ENCODE measurements around the gene CCDC149. TPM values are rescaled to one million over a fixed set of nuclear protein-coding genes. Genes with fewer than 3 reads are reported as not detected.

The CCDC149 gene
- total RNA-seq, 2 donors from 2014 or later, result 4.9 to 5.5 TPM

DNA sequence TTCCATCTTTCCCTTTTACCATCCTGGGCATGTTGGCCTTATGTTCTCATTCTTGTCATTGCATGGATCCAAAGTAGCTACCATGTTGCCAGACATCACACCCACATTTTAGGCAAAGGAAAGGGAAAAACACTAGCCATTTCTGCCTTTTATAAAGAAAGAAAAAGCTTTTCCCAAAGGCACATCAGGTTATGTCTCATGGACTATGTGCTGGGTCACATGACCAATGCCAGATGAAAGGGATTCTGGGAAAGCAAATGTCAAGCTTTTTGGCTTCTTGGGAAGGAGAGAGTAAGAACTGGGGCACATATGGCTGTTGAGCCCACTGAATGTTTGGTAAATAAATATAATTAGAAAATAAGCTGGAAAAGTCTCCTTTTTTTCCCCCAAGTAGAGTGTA, 121.8 kb downstream of the CCDC149 start:
- Mint-ChIP-seq H3K9me3 (peaks cover 5% of the 10 kb centered on the region), H3K36me3 (ENCODE audit: low read depth) (no peaks in the 10 kb centered on the region), H3K27ac (no peak overlapping the region), H3K4me1 (peaks cover 35% of the 10 kb centered on the region), H3K27me3 (ENCODE audit: insufficient read depth) (peaks cover 25% of the 10 kb centered on the region), H3K4me3 (no peak overlapping the region)
- Histone ChIP-seq H3K27ac (ENCODE audit: low read depth, low read length) (no peak overlapping the region), H3K4me1 (ENCODE audit: control insufficient read depth, insufficient read depth, low read length) (peaks cover 16% of the 10 kb centered on the region), H3K36me3 (ENCODE audit: control insufficient read depth, insufficient read depth, low read length) (no peaks in the 10 kb centered on the region), H3K9ac (ENCODE audit: extremely low read depth, low read length, poor library complexity, severe bottlenecking) (no peak overlapping the region), H3K4me3 (ENCODE audit: low read length) (no peak overlapping the region), H3K9me3 (ENCODE audit: control insufficient read depth, low read length) (peaks cover 4% of the 10 kb centered on the region), H3K27me3 (ENCODE audit: control insufficient read depth, insufficient read depth, low read length, poor library complexity, severe bottlenecking) (no peaks in the 10 kb centered on the region)
- TF ChIP-seq, protein P1, sequence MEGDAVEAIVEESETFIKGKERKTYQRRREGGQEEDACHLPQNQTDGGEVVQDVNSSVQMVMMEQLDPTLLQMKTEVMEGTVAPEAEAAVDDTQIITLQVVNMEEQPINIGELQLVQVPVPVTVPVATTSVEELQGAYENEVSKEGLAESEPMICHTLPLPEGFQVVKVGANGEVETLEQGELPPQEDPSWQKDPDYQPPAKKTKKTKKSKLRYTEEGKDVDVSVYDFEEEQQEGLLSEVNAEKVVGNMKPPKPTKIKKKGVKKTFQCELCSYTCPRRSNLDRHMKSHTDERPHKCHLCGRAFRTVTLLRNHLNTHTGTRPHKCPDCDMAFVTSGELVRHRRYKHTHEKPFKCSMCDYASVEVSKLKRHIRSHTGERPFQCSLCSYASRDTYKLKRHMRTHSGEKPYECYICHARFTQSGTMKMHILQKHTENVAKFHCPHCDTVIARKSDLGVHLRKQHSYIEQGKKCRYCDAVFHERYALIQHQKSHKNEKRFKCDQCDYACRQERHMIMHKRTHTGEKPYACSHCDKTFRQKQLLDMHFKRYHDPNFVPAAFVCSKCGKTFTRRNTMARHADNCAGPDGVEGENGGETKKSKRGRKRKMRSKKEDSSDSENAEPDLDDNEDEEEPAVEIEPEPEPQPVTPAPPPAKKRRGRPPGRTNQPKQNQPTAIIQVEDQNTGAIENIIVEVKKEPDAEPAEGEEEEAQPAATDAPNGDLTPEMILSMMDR (conservative IDR thresholded peaks at IDR 0.05), result no peak
- no peak for DNase-seq

DNA sequence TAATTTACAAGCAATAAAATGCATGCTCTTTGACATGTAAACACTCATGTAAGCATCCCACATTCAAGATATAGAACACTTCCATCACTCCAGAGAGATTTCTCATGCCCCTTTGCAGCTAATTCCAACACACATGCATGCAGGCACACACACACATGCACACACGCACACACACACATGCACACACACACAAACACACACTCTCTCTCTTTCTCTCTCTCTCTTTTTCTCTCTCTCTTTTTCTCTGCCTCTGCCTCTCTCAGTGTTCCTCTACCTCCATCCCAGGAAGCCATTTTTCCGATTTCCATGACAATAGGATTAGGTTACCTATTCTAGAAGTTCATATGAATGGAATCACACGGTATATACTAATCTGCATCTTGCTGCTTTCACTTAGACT, 129.3 kb downstream of the CCDC149 start:
- WGBS, 2 experiments (ENCODE audit: insufficient coverage in 1 of 2, insufficient read length in 1 of 2), result 57 to 78% methylated on average over 2 to 3 of the region's 3 CpGs
- no peak for DNase-seq
- H3K4me1 Mint-ChIP-seq, result peaks cover 4% of the 10 kb centered on the region

DNA sequence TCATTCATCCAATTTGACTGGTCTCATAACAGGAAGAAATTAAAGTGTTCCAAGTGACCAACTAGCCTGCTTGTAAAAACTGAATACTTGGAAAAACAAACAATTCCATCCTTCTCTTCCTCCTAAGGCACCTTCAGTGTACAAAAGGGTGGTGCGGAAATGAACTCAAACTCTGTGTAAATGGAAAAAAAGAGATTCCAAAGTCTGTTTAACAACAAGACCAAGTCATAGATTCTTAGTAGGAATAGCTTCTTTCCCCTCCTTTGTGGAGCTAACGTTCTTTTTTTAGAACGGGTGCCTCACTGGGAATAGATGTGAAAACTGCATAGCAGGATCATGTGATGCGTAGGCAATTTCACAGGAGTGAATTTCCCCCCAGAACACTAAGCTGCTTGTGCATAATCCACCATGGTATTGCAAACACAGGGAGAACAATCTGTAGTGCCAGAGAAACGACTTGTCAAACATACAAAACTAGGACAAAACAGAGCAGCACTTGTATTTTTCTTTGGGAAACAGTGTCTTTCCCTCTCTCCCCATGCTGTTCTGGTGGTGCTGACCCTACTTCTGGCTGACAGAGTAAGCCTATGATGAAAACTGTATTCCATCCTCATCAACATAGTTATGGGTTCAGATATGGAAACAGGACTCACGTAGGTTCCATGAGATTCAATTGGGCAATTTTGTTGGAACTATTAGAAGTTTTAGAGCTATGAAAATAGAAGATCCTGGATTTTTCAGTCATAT, 130.7 kb downstream of the CCDC149 start:
- Histone ChIP-seq H3K9ac (ENCODE audit: extremely low read depth, low read length, poor library complexity, severe bottlenecking) (no peak overlapping the region), H3K4me3 (ENCODE audit: low read length) (no peak overlapping the region), H3K27me3 (ENCODE audit: control insufficient read depth, insufficient read depth, low read length, poor library complexity, severe bottlenecking) (peaks cover 11% of the 10 kb centered on the region), H3K27ac (ENCODE audit: low read depth, low read length) (no peak overlapping the region), H3K4me1 (ENCODE audit: control insufficient read depth, insufficient read depth, low read length) (peaks cover 6% of the 10 kb centered on the region), H3K36me3 (ENCODE audit: control insufficient read depth, insufficient read depth, low read length) (no peaks in the 10 kb centered on the region), H3K9me3 (ENCODE audit: control insufficient read depth, low read length) (peaks cover 4% of the 10 kb centered on the region)
- peaks cover 9% of the 10 kb centered on the region for H3K9me3 Mint-ChIP-seq
- no peak for DNase-seq
- H3K4me1 Mint-ChIP-seq, result peaks cover 17% of the 10 kb centered on the region
- 88 to 90% methylated on average over 3 to 6 of the region's 6 CpGs for WGBS, 2 experiments (ENCODE audit: insufficient coverage in 1 of 2, insufficient read length in 1 of 2)
- no peak overlapping the region for H3K4me3 Mint-ChIP-seq
- no peak overlapping the region for H3K27ac Mint-ChIP-seq
- H3K27me3 Mint-ChIP-seq (ENCODE audit: insufficient read depth), result peaks cover 48% of the 10 kb centered on the region
- no peaks in the 10 kb centered on the region for H3K36me3 Mint-ChIP-seq (ENCODE audit: low read depth)
- TF ChIP-seq, protein P1 (conservative IDR thresholded peaks at IDR 0.05), result no peak

More for the DNA sequence above, 129.3 kb downstream of the CCDC149 start:
- no peaks in the 10 kb centered on the region for H3K36me3 Mint-ChIP-seq (ENCODE audit: low read depth)
- Histone ChIP-seq H3K36me3 (ENCODE audit: control insufficient read depth, insufficient read depth, low read length) (no peaks in the 10 kb centered on the region), H3K9me3 (ENCODE audit: control insufficient read depth, low read length) (peaks cover 4% of the 10 kb centered on the region), H3K9ac (ENCODE audit: extremely low read depth, low read length, poor library complexity, severe bottlenecking) (no peak overlapping the region), H3K27ac (ENCODE audit: low read depth, low read length) (no peak overlapping the region), H3K4me3 (ENCODE audit: low read length) (no peak overlapping the region), H3K27me3 (ENCODE audit: control insufficient read depth, insufficient read depth, low read length, poor library complexity, severe bottlenecking) (peaks cover 11% of the 10 kb centered on the region), H3K4me1 (ENCODE audit: control insufficient read depth, insufficient read depth, low read length) (no peaks in the 10 kb centered on the region)
- H3K9me3 Mint-ChIP-seq, result peaks cover 9% of the 10 kb centered on the region
- TF ChIP-seq, protein P1 (conservative IDR thresholded peaks at IDR 0.05), result no peak
- H3K4me3 Mint-ChIP-seq, result no peak overlapping the region
- peaks cover 44% of the 10 kb centered on the region for H3K27me3 Mint-ChIP-seq (ENCODE audit: insufficient read depth)
- H3K27ac Mint-ChIP-seq, result no peak overlapping the region
